Activated CD8-positive, alpha-beta T cell treated with anti-CD3 and anti-CD28 coated beads for 36 hours (primary cell): ENCODE results near the gene HMG20A. TPM values are rescaled to one million over a fixed set of nuclear protein-coding genes. Genes with fewer than 3 reads are reported as not detected.
A peak's percentile ranks its signal among the peaks of the same experiment; 100 is the strongest.

Source experiments
- ATAC-seq: fragments of 200-7000 bp; cut with Tn5 transposase; one replicate; pipeline ENCODE4 v1.10.0; 2021; ENCODE audit warnings: mild to moderate bottlenecking, moderate library complexity
- CTCF ChIA-PET: fragments of 350-600 bp; sonication (Branson Sonifier 250); formaldehyde crosslinking; loops from one replicate; lab custom pipeline; 2021; ENCODE audit warnings: antibody characterized with exemption; lab: Charles Lee
- POLR2A ChIA-PET: fragments of 350-600 bp; sonication (Branson Sonifier 250); formaldehyde crosslinking; loops from one replicate; lab custom pipeline; 2021; ENCODE audit warnings: antibody characterized with exemption; lab: Charles Lee
- DNase-seq: peaks from one replicate; pipeline ENCODE4 v3.0.0-alpha.2; 2020
- H3K27ac Mint-ChIP-seq: one replicate; pipeline ENCODE4 v1.8.0; 2021; ENCODE audit warnings: mild to moderate bottlenecking, mixed read lengths
- H3K27me3 Mint-ChIP-seq: one replicate; pipeline ENCODE4 v1.8.0; 2021; ENCODE audit warnings: mixed read lengths
- H3K36me3 Mint-ChIP-seq: one replicate; pipeline ENCODE4 v1.8.0; 2021; ENCODE audit warnings: low read depth, mixed read lengths
- H3K4me1 Mint-ChIP-seq: one replicate; pipeline ENCODE4 v1.8.0; 2021; ENCODE audit warnings: low read depth, mixed read lengths
- H3K4me3 Mint-ChIP-seq: one replicate; pipeline ENCODE4 v1.8.0; 2021; ENCODE audit warnings: mild to moderate bottlenecking, moderate library complexity, mixed read lengths
- H3K9me3 Mint-ChIP-seq: one replicate; pipeline ENCODE4 v1.8.0; 2021; ENCODE audit warnings: mixed read lengths
- CTCF ChIP-seq: fragments of 200-600 bp; IDR thresholded peaks from one replicate; pipeline ENCODE4 v1.8.0; 2022; ENCODE audit warnings: antibody characterized with exemption, mild to moderate bottlenecking
- intact Hi-C: fragments of 100-400 bp; cut with micrococcal nuclease; formaldehyde crosslinking; loops from one replicate; pipeline ENCODE4 v1.10.0; 2022
- total RNA-seq, 2 experiments: library from RNA; stranded (reverse); gene quantifications; one replicate each; pipeline ENCODE4 v1.2.3, GENCODE V29; 2021

Gene HMG20A
- total RNA-seq, 2 experiments from 2014 or later, result 44.4 to 44.9 TPM

GRCh38 chr15:77425104-77425503 is 4.4 kb downstream of the HMG20A start:
- ChIA-PET CTCF (interaction anchor here (1.2 kb wide), 1 partner anchor 24 kb away, joined by 3 read pairs; no protein-coding TSS in a partner anchor), POLR2A (no interaction called here)
- peaks cover 55% of the 10 kb centered on the region for H3K4me1 Mint-ChIP-seq
- no peak overlapping the region for H3K4me3 Mint-ChIP-seq
- H3K27ac Mint-ChIP-seq, result no peak overlapping the region
- no peaks in the 10 kb centered on the region for H3K9me3 Mint-ChIP-seq
- peaks cover 5% of the 10 kb centered on the region for H3K36me3 Mint-ChIP-seq
- H3K27me3 Mint-ChIP-seq, result no peaks in the 10 kb centered on the region
- TF ChIP-seq CTCF, result no peak
- ATAC-seq (no peak), DNase-seq (no peak)
- intact Hi-C loops, result no loop called here

- peak; percentile 17 for ATAC-seq
- POLR2A ChIA-PET, result interaction anchor here (1.1 kb wide), 1 partner anchor 39 kb away, joined by 3 read pairs; no protein-coding TSS in a partner anchor
- no peak for TF ChIP-seq CTCF
- DNase-seq, result no peak
- Mint-ChIP-seq H3K36me3 (peaks cover 9% of the 10 kb centered on the region), H3K27me3 (no peaks in the 10 kb centered on the region), H3K27ac (peak overlapping the region; percentile 1), H3K9me3 (no peaks in the 10 kb centered on the region), H3K4me3 (no peak overlapping the region), H3K4me1 (peaks cover 62% of the 10 kb centered on the region)
- intact Hi-C loops, result no loop called here
- CTCF ChIA-PET, result no interaction called here
Observed at GRCh38 chr15:77426377-77426776, 5.7 kb downstream of the HMG20A start.

- peaks cover 63% of the 10 kb centered on the region for H3K4me1 Mint-ChIP-seq
- TF ChIP-seq CTCF, result no peak
- ATAC-seq (no peak), DNase-seq (no peak)
- intact Hi-C loops, result no loop called here
- ChIA-PET CTCF (interaction anchor here (0.9 kb wide), 1 partner anchor 240 kb away, joined by 3 read pairs; no protein-coding TSS in a partner anchor), POLR2A (interaction anchor here (1.1 kb wide), 1 partner anchor 40 kb away, joined by 3 read pairs; no protein-coding TSS in a partner anchor)
- H3K27ac Mint-ChIP-seq, result peak overlapping the region; percentile 1
- H3K9me3 Mint-ChIP-seq, result no peaks in the 10 kb centered on the region
- no peaks in the 10 kb centered on the region for H3K27me3 Mint-ChIP-seq
- H3K4me3 Mint-ChIP-seq, result no peak overlapping the region
- peaks cover 9% of the 10 kb centered on the region for H3K36me3 Mint-ChIP-seq
Observed at GRCh38 chr15:77426871-77427270, 6.2 kb downstream of the HMG20A start.

DNA sequence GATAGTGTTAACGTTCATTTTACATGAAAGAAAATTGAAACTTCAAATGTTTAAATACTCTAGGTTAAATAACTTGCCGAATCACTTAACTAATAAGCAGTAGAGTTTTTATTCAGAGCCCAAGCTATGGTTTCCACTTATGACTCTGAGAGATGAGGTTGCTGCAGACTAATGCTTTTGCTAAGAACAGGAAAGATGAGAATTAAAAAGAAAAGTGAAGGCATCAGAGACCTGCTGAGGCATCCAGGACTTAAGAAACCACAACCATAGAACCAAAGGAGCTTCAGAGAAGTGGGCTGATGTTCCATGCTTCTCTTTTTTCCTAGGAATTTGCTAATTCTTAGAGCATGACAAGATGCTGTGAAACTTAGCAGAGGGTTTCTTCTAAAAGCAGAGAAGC is 9.5 kb downstream of the HMG20A start:
- DNase-seq (no peak), ATAC-seq (peak; percentile 67)
- H3K9me3 Mint-ChIP-seq, result no peaks in the 10 kb centered on the region
- H3K27ac Mint-ChIP-seq, result no peak overlapping the region
- H3K27me3 Mint-ChIP-seq, result no peaks in the 10 kb centered on the region
- H3K4me3 Mint-ChIP-seq, result no peak overlapping the region
- POLR2A ChIA-PET, result interaction anchor here (0.6 to 1.0 kb wide), 3 partner anchors 9 to 417 kb away, joined by 3 to 5 read pairs (median 3); partner anchors contain the start of gene PEAK1
- H3K4me1 Mint-ChIP-seq, result peaks cover 39% of the 10 kb centered on the region
- no peak for TF ChIP-seq CTCF
- CTCF ChIA-PET, result interaction anchor here (0.8 to 1.2 kb wide), 5 partner anchors 9 to 312 kb away, joined by 3 to 5 read pairs (median 4); no protein-coding TSS in a partner anchor
- intact Hi-C loops, result no loop called here
- peaks cover 4% of the 10 kb centered on the region for H3K36me3 Mint-ChIP-seq

DNA sequence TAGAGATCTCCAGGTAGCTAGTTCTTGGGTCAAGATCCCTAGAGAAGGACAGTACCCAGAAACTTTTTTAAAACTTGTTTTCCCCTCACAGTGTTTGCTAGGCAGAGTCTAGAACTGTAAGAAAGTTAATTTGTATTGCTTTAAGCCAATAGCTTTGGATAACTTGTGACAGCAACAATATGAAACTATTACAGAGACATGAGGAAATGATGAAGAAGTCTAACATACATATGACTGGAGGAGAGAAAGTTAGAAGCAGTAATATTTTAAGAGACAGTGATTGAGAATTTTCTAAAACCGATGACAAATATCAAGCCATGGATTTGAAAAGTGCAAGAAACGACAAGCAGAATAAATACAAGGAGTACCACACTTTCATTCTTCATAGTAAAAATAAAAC is 10.0 kb downstream of the HMG20A start:
- TF ChIP-seq CTCF, result no peak
- CTCF ChIA-PET, result interaction anchor here (0.8 to 1.2 kb wide), 6 partner anchors 9 to 312 kb away, joined by 3 to 5 read pairs (median 4); no protein-coding TSS in a partner anchor
- Mint-ChIP-seq H3K36me3 (peaks cover 4% of the 10 kb centered on the region), H3K9me3 (no peaks in the 10 kb centered on the region), H3K4me1 (peaks cover 36% of the 10 kb centered on the region), H3K27me3 (no peaks in the 10 kb centered on the region), H3K27ac (no peak overlapping the region), H3K4me3 (no peak overlapping the region)
- DNase-seq (no peak), ATAC-seq (no peak)
- POLR2A ChIA-PET, result interaction anchor here (0.6 to 1.0 kb wide), 3 partner anchors 9 to 417 kb away, joined by 3 to 5 read pairs (median 3); partner anchors contain the start of gene PEAK1
- intact Hi-C loops, result no loop called here
